Renal cortex interstitium (tissue), 11 donors: ENCODE results near the gene PDZD2. TPM values are rescaled to one million over a fixed set of nuclear protein-coding genes. Genes with fewer than 3 reads are reported as not detected.
"Not testable (repeated sequence)": the region's sequence is repeated elsewhere in the genome, so short reads cannot be mapped to it uniquely, and the experiment has no call there.

ENCODE experiments used
- DNase-seq, 11 donors: peaks; one replicate each; pipeline ENCODE4 v3.0.0-alpha.2; 2013; ENCODE audit warnings: low read depth in 9 of 11, low spot score in 4 of 11; ENCODE audit errors: extremely low read depth in 1 of 11
- polyA plus RNA-seq, 3 donors: library from polyadenylated mRNA; unstranded; fragments of 120-200 nt; gene quantifications; one replicate each; pipeline ENCODE4 v1.2.1, GENCODE V29; 2013; ENCODE audit not compliant: insufficient read length in 3 of 3

PDZD2 gene
- polyA plus RNA-seq, 3 donors, result 17.3 to 21.6 (median 21.2) TPM

GRCh38 chr5:31755676-31756230, 116.8 kb downstream of the PDZD2 start:
- DNase-seq, result peak in 1 of 11 donors; percentile 33

- peak in 2 of 11 donors; percentile 12 to 20 for DNase-seq
Observed at GRCh38 chr5:31757806-31758205, 118.9 kb downstream of the PDZD2 start.

- no peak for DNase-seq
Observed at GRCh38 chr5:31758803-31759425, 120.0 kb downstream of the PDZD2 start.

- no peak for DNase-seq
Observed at GRCh38 chr5:31759925-31760324, 121.0 kb downstream of the PDZD2 start.

GRCh38 chr5:31761877-31762276, 122.9 kb downstream of the PDZD2 start:
- no peak for DNase-seq

GRCh38 chr5:31763424-31763823, 124.5 kb downstream of the PDZD2 start:
- no peak for DNase-seq

GRCh38 chr5:31764687-31765086, 125.8 kb downstream of the PDZD2 start:
- not testable (repeated sequence) for DNase-seq

- no peak for DNase-seq
Observed at GRCh38 chr5:31767335-31768031, 128.6 kb downstream of the PDZD2 start.

- no peak for DNase-seq
Observed at GRCh38 chr5:31768046-31768445, 129.1 kb downstream of the PDZD2 start.

- DNase-seq, result no peak
Observed at GRCh38 chr5:31768784-31769183, 129.9 kb downstream of the PDZD2 start.

- DNase-seq, result no peak
Observed at GRCh38 chr5:31769530-31769929, 130.6 kb downstream of the PDZD2 start.

GRCh38 chr5:31770132-31770720, 131.3 kb downstream of the PDZD2 start:
- no peak for DNase-seq

GRCh38 chr5:31770998-31771397, 132.1 kb downstream of the PDZD2 start:
- DNase-seq, result no peak

- no peak for DNase-seq
Observed at GRCh38 chr5:31771500-31771899, 132.6 kb downstream of the PDZD2 start.

- not testable (repeated sequence) for DNase-seq
Observed at GRCh38 chr5:31776294-31776693, 137.4 kb downstream of the PDZD2 start.

- DNase-seq, result no peak
Observed at GRCh38 chr5:31776976-31777651, 138.2 kb downstream of the PDZD2 start.

GRCh38 chr5:31781772-31782171, 142.8 kb downstream of the PDZD2 start:
- DNase-seq, result no peak

GRCh38 chr5:31783086-31783645, 144.2 kb downstream of the PDZD2 start:
- no peak for DNase-seq

- no peak for DNase-seq
Observed at GRCh38 chr5:31783731-31784130, 144.8 kb downstream of the PDZD2 start.
